ENCODE results near the gene KCNMA1.
"Not testable (repeated sequence)": the region's sequence is repeated elsewhere in the genome, so short reads cannot be mapped to it uniquely, and the experiment has no call there.

Gene KCNMA1

DNA sequence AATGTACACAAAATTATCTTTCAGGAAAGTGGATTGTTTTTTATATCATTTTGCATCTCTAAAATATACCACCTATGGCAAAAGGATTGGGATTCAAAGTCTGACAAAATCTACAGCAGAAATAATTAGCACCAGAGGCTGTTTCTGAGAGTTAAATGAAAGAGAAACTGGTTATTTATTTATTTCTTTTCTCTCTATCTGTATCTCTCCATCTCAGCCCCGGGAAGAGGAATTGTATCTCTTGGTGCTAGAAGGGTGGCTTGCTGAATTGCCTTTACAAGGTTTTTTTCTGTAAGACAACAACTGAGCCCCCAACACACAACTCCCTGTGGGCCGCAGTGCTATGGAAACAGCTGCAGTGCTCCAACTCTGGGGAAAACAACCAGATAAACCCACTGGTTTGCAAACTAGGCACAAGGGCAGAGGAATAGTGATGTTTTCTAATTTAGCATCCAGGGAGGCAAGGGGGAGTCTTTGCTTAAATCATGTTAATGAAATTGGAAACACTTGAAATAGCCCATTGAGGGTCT lies 249.0 kb downstream of the KCNMA1 start:
- no peak for DNase-seq

- DNase-seq: not testable (repeated sequence)
Measured at GRCh38 chr10:77387701-77388100, 249.9 kb downstream of the KCNMA1 start.

GRCh38 chr10:77387247-77387646 lies 250.4 kb downstream of the KCNMA1 start:
- DNase-seq: no peak

DNA sequence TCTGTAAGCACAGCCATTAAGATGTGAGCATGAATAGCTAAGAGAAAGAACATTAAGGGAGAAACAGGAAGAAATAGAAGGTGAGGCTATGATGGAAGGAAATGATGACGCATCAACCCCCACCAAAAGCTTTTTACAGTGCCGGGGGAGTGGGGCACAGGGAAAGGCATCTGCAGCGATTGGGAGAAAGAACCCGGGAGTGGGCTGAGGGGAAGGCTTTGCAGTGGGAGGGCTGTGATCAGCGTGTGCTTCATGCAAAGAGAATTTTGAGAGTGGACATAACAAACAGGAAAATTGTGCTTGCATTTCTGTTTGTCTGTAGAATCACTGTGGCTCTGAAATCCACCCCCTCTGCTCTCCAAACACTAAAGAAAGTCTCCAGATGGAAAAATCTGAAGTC lies 250.8 kb downstream of the KCNMA1 start:
- peak; percentile 88 for DNase-seq

GRCh38 chr10:77386365-77386764 lies 251.2 kb downstream of the KCNMA1 start:
- no peak for DNase-seq

GRCh38 chr10:77385315-77385714 lies 252.3 kb downstream of the KCNMA1 start:
- no peak for DNase-seq

DNA sequence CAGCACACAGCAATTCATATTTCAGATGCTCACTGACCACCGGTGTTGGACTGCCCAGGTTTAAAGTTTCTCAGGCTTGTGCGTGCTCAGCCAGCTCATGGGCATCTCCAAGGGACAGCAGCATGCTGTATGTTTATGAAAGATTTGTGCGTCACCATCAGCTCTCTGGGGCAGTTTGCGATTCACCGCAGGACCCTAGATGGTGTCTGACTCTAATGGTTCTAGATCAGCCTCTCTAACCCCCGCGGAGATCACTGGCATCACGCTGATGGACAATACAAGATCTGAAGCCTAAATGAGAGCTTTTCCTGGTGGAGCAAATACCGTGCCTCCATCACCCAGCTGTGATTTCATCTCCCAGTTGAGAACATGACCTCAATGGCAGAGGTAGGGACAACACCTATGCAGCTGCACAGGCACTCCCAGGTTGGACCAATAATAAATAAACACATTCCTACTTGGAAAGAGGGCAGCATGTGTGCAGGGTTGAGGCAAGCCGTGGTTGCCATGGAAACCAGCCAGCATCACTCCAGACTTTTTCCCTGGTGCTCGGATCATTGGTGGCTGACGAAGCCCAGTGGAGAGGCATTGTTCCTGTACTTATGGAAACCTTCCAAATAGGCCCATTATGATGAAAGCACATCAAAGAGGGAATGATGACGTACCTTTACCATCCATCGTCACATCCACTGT lies 253.6 kb downstream of the KCNMA1 start:
- no peak for DNase-seq

DNA sequence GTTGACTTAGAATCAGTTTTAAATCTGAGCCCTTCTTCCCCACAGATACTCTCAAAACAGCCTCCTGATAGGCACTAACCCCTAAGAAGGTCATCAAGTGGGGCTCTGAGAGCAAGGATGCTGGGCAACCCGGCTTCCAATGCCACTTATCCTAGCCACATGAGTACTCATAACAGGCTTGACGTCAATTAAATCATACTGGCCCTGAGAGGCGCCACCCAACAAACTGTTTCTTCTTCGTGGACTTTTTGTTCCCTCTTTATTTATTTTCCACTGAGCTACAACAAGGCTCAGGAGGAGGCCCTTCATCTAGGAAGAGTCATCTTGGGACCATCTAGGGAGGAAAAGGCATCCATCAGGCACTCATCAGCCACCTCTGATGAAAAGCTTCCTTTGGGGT lies 255.9 kb downstream of the KCNMA1 start:
- DNase-seq: no peak

DNA sequence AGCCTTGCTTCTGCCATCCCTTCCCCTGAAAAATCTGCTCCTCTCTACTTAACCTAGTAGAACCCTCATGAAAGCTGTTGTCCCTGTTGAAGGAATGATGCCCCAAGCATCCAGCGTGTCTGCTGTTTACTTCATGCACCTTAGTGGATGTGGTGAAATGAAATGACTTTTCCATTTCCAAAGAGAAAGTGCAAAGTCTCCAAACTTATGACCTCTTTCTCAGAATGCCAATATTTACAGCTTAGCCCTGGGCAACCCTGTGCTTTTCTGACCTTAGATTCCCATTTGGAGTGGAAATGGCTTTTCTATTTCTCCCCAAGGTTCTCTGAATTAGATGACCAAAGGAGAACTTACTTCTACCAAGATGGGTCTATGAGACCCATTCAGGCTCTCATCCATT lies 256.9 kb downstream of the KCNMA1 start:
- DNase-seq: no peak

DNA sequence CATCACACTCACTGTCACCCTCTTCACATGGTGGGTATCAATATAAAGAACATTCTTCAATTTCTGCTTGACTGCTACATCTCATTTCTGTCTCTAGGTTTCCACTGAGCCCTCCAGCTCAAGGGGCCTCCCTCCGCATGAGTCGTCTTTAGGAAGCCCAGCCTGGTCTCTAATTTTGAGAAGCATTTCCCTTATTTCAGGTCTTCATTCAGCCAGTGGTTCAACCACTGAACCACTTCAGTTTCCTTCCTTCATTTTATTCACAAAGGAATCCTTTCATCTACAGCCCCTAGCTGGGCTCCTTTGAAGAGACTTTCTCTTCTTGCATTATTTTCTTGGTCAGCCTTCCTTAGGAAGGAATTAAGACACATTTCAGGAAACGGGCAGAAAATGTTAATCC lies 257.4 kb downstream of the KCNMA1 start:
- no peak for DNase-seq

DNA sequence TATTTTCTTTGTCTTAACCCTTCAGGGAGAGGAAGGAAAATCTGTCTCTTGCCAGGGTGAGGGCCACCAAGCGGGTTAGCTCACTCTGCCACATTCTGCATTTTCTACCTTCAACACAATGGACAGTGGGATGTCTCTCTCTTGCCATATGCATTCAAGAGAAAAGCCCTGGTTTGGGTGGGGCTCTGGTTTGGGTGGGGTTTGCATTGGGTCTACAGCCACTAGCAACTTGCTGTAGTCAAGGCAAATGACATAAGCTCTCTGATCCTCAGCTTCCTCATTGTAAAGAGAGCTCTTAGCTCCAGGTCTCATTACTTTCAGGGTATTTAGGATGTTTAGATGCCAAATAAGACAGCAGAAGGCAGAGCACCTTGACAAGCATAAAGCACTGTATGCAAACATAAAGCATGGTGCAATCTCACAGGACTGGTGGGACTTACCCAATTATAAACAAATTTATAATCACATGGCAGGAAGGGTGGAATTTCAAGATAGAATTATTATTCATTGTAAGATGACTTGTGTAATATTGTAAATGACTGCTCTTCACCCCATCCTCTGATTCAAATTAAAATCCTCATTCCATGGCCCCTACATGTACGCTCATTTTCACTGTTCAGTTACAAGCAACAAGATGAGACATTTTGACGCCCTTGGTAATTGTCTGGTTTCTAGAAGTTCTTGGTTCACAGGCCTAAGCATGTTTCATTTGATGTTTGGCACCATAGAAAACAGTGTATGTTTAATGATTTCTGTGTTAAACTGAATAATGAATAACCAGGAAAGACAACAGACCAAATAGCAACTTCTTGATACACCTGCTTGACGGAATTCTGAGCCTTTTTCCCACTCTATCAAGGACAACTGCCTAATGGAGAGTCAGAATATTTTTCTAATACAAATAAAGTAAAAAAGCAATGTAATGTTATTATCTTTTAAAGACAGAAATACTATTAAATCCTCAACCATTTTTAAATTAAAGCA lies 258.9 kb downstream of the KCNMA1 start:
- DNase-seq: no peak

DNA sequence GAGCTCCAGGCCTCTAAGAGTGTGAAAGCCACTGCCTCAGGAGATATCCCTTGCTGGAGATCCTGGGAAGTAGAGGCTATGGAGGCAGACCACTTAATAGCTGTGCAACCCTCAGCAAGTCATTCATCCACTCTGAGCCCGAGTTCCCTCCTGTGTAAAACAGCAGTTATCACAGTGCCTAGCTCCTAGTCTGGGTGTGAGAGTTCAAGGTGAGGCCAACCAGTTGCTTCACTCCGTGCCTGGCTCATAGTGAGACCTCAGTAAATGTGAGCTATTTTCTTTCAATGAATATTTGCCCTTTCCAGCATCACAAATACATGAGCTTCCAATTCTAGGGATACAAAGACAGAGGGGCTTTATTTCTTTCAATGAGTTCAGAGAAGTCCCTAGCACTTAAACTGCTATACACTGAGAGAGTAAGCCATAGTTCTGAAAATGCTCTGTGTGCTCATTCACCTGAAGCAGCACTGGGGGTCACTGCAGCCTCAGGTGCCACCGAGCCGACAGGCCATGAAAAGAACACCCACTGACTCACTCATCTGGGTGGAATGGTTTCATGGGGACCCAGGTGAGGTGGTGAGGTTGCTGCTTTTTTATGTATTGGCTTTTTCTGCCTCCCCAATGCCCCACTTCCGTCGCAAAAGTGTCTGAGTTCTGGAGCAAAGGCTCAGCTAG lies 259.8 kb downstream of the KCNMA1 start:
- no peak for DNase-seq

DNA sequence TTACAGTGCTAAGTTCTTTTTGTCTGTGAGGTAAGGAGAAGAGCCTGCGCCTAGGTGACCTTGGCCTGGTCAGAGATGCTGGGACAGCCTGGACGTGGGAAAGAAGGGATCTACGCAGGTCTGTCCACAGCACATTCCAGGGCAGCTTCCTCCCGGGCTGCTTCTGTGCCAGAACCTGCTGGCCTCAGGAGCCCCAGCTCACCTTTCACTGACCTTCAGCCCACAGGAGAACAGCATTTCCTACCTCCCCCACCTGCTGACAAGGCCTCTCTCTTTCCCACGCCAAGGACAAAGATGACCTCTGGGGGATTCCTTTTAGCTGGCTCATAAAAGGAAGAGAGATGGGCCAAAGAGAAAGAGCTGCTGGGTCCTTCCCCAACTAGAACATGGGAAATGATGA lies 260.6 kb downstream of the KCNMA1 start:
- no peak for DNase-seq

GRCh38 chr10:77374189-77374656 lies 263.4 kb downstream of the KCNMA1 start:
- DNase-seq: no peak

DNA sequence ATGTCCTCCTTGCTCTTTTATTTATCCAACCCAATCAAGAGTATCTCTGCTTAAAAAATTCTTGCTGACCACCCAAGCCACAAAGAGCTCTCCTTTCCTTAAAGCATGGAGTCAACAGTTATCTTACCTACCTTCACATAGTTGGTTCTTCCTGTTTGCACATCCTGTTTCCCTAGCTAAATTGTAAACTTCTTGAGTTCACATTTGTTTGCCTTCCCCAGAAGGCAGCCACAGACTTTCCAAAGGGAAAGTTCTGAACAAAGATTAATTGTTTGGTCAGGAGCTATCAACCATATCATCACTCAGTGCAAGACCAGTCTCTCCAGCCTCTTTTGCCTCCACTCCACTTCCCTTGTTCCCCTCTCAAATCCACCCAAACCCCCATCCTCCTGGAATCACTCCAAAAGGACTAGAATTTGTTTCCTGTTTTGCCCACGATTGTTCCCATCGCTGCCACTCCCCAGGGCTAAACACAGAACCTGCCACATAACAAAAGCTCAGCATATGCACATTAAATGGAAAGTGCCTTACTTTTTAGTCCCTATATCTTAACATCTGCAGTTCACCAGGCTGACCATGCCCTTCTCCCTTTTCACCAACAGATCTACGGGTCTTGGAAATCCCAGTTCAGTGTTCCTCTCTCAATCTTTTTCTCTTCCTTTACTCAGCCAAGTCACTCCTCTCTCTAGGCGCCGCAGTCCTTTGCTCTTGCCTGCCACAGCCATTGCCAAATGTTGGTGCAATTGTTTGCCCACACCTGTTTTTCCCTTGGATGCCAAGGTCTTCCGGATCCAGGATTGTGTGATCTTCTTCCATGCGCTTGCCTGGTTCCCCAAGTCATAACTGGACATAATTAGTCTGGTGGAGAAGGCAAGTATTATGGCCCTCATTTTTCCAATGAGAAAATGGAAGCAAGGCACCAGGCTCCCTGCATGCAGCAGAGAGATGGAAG lies 265.5 kb downstream of the KCNMA1 start:
- DNase-seq: no peak

DNA sequence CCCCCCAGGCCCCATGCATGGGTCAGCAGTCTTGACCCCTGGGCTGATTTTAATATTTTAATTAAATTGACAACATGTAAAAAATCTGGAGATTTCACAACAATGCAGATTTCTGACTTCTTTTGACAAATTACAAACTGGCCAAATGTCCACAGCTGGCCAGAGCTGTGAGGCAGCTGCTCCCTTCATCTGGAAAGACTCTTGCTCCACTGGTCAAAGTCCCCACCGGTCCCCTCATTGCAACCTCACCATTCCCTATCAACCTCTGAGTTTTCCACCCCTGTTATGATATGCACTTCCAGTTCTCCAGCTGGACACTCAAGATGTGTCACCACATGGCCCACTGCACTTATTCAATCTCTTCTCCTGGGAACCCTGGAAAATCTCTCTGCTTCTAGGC lies 266.2 kb downstream of the KCNMA1 start:
- DNase-seq: no peak

DNA sequence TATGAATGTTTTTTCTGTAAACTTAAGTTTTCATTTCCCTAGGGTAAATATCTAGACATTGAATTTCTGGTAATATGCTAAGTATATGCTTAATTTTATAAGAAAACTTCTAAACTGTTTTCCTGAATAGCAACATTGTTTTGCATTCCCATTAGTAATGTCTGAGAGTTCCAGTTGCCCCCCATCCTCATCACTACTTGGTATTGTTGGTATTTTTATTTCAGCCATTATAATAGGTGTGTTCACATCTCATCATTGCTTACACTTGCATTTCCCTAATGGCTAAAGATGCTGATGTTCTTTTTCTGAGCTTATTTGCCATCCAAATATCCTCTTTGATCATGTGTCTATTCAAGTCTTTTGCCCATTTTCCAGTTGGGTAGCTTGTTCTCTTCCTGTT lies 269.6 kb downstream of the KCNMA1 start:
- no peak for DNase-seq

DNA sequence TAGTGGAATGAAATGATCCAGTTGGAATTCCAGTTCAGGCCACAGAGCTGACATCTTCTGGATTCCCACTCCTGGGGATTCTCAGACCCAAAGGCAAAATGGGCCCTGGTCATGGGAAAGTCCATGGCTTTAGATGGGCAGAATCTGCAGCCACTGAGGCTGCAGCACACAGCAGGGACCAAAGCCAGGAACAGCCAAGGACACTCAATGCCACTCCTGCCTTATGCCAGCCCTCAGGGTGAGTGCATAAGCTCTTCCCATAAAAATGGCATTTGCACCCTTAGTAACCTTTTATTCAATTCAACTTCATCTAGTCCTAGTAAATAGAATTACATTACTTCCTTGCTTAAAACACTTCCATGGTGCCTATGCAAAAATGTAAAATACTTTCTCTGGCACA lies 274.4 kb downstream of the KCNMA1 start:
- no peak for DNase-seq

GRCh38 chr10:77361831-77362230 lies 275.8 kb downstream of the KCNMA1 start:
- DNase-seq: no peak

DNA sequence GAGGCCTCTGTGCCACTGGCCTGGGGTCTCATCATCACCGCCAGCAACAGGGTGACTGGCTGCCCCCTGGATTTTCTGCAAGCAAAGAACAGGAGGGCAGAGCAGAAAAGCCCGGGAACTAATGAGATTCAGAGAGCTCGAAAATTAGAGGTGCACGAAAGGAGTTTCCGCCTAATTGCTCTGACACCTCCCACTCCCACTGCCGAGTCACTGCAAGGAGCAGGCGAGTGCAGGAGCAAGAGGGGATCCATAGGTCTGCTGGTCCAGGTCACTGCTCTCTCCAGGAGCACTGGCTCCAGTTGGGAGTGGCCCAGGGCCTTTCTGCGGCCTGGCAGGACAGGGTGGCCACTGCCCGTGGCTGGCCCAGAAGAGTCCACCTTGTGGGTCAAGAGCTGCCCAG lies 276.2 kb downstream of the KCNMA1 start:
- DNase-seq: no peak

DNA sequence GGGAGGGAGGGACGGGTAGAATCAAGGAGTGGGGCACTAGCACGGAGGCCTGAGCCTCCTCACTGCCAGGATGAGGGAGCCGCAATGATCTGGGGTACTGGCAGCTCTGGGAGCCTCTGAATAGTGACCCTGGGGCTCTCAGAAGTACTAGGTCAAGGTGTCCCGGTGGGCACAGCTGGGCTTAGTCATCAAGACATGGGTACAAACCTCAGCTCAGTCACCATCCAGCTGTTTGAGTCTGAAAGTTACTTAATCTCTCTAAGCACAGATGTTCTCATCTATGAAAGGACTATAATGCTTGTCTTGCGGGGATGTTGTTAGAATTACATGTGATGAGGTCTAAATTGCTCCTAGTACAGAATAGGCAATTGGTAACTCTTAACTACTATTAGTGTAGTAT lies 276.8 kb downstream of the KCNMA1 start:
- DNase-seq: no peak
